HTERT RPE-1 (cell line): ENCODE measurements around the gene AKAP12.

Experiments used
- in situ Hi-C: fragments of 300-500 bp; cut with MboI; formaldehyde crosslinking; loops from 4 replicates; pipeline ENCODE4 v1.14.3; 2020; ENCODE audit warnings: low sequenced_read_pairs

The AKAP12 gene

GRCh38 chr6:151400473-151400872 is 160.7 kb downstream of the AKAP12 start:
- in situ Hi-C loops, result no loop called here

- in situ Hi-C loops, result no loop called here
Observed at GRCh38 chr6:151402228-151402627, 162.5 kb downstream of the AKAP12 start.

- in situ Hi-C loops, result no loop called here
Observed at GRCh38 chr6:151403919-151404308, 164.1 kb downstream of the AKAP12 start.
